ENCODE measurements around the gene EYS.

The EYS gene

GRCh38 chr6:64293298-64293697, 1413.7 kb downstream of the EYS start:
- no peaks in the 10 kb centered on the region for H3K27me3 ChIP-seq (ENCODE audit: insufficient read depth, low read length, poor library complexity, severe bottlenecking)
- TF ChIP-seq CTCF (conservative IDR thresholded peaks at IDR 0.05; ENCODE audit: low read length) (no peak), EZH2phosphoT487 (IDR thresholded peaks at IDR 0.05; ENCODE audit: borderline replicate concordance) (no peak)
- no peaks in the 10 kb centered on the region for H3K9me3 ChIP-seq (ENCODE audit: insufficient read depth, low read depth, low read length)
- H4K20me1 ChIP-seq (ENCODE audit: insufficient read depth, low read length, poor library complexity, severe bottlenecking), result no peaks in the 10 kb centered on the region
- no peaks in the 10 kb centered on the region for H3K4me1 ChIP-seq (ENCODE audit: insufficient read depth, low read length, poor library complexity, severe bottlenecking)
- no peak overlapping the region for H2AFZ ChIP-seq (ENCODE audit: low read length)
- no peak overlapping the region for H3K4me2 ChIP-seq (ENCODE audit: low read depth, low read length, poor library complexity, severe bottlenecking)
- H3F3A ChIP-seq (ENCODE audit: low read depth), result no peaks in the 10 kb centered on the region
- no peaks in the 10 kb centered on the region for H3K79me2 ChIP-seq (ENCODE audit: insufficient read depth, low read length)
- no peaks in the 10 kb centered on the region for H3K36me3 ChIP-seq (ENCODE audit: insufficient read depth, low read length)
- no peak overlapping the region for H3K4me3 ChIP-seq (ENCODE audit: low read length, poor library complexity, severe bottlenecking)
- H3K9me2 ChIP-seq (replicated peaks; ENCODE audit: low read depth, low read length), result no peaks in the 10 kb centered on the region
- H3K9ac ChIP-seq (ENCODE audit: low read depth, low read length, poor library complexity, severe bottlenecking), result no peak overlapping the region

- H3K9me3 ChIP-seq (ENCODE audit: insufficient read depth, low read depth, low read length), result no peaks in the 10 kb centered on the region
- H3K4me3 ChIP-seq (ENCODE audit: low read length, poor library complexity, severe bottlenecking), result no peak overlapping the region
- no peak overlapping the region for H3K9ac ChIP-seq (ENCODE audit: low read depth, low read length, poor library complexity, severe bottlenecking)
- H3K9me2 ChIP-seq (replicated peaks; ENCODE audit: low read depth, low read length), result no peaks in the 10 kb centered on the region
- no peaks in the 10 kb centered on the region for H3K79me2 ChIP-seq (ENCODE audit: insufficient read depth, low read length)
- H4K20me1 ChIP-seq (ENCODE audit: insufficient read depth, low read length, poor library complexity, severe bottlenecking), result no peaks in the 10 kb centered on the region
- H3K4me2 ChIP-seq (ENCODE audit: low read depth, low read length, poor library complexity, severe bottlenecking), result no peak overlapping the region
- no peaks in the 10 kb centered on the region for H3K27me3 ChIP-seq (ENCODE audit: insufficient read depth, low read length, poor library complexity, severe bottlenecking)
- H2AFZ ChIP-seq (ENCODE audit: low read length), result no peak overlapping the region
- H3F3A ChIP-seq (ENCODE audit: low read depth), result no peaks in the 10 kb centered on the region
- no peak for TF ChIP-seq CTCF (conservative IDR thresholded peaks at IDR 0.05; ENCODE audit: low read length)
- TF ChIP-seq EZH2phosphoT487 (IDR thresholded peaks at IDR 0.05; ENCODE audit: borderline replicate concordance), result no peak
- H3K36me3 ChIP-seq (ENCODE audit: insufficient read depth, low read length), result no peaks in the 10 kb centered on the region
- no peaks in the 10 kb centered on the region for H3K4me1 ChIP-seq (ENCODE audit: insufficient read depth, low read length, poor library complexity, severe bottlenecking)
Measured at GRCh38 chr6:64290867-64291266, 1416.2 kb downstream of the EYS start.

GRCh38 chr6:64289931-64290330, 1417.1 kb downstream of the EYS start:
- H3K9ac ChIP-seq (ENCODE audit: low read depth, low read length, poor library complexity, severe bottlenecking), result no peak overlapping the region
- H3K4me2 ChIP-seq (ENCODE audit: low read depth, low read length, poor library complexity, severe bottlenecking), result no peak overlapping the region
- H3F3A ChIP-seq (ENCODE audit: low read depth), result no peaks in the 10 kb centered on the region
- no peaks in the 10 kb centered on the region for H3K4me1 ChIP-seq (ENCODE audit: insufficient read depth, low read length, poor library complexity, severe bottlenecking)
- H3K9me3 ChIP-seq (ENCODE audit: insufficient read depth, low read depth, low read length), result no peaks in the 10 kb centered on the region
- no peaks in the 10 kb centered on the region for H3K36me3 ChIP-seq (ENCODE audit: insufficient read depth, low read length)
- no peaks in the 10 kb centered on the region for H3K9me2 ChIP-seq (replicated peaks; ENCODE audit: low read depth, low read length)
- TF ChIP-seq CTCF (conservative IDR thresholded peaks at IDR 0.05; ENCODE audit: low read length) (no peak), EZH2phosphoT487 (IDR thresholded peaks at IDR 0.05; ENCODE audit: borderline replicate concordance) (no peak)
- no peaks in the 10 kb centered on the region for H4K20me1 ChIP-seq (ENCODE audit: insufficient read depth, low read length, poor library complexity, severe bottlenecking)
- no peaks in the 10 kb centered on the region for H3K27me3 ChIP-seq (ENCODE audit: insufficient read depth, low read length, poor library complexity, severe bottlenecking)
- H3K4me3 ChIP-seq (ENCODE audit: low read length, poor library complexity, severe bottlenecking), result no peak overlapping the region
- H2AFZ ChIP-seq (ENCODE audit: low read length), result no peak overlapping the region
- no peaks in the 10 kb centered on the region for H3K79me2 ChIP-seq (ENCODE audit: insufficient read depth, low read length)

Data from Loucy (cell line).